HG02973 (cell line): Measurements from ENCODE around the gene MYCBPAP.
"Not testable (repeated sequence)": the region's sequence is repeated elsewhere in the genome, so short reads cannot be mapped to it uniquely, and the experiment has no call there.

Experiments used
- ATAC-seq: cut with Tn5 transposase; IDR thresholded peaks from one replicate; pipeline ENCODE4 v1.9.1; 2021; ENCODE audit warnings: moderate library complexity; ENCODE audit not compliant: unreplicated experiment

MYCBPAP gene

DNA sequence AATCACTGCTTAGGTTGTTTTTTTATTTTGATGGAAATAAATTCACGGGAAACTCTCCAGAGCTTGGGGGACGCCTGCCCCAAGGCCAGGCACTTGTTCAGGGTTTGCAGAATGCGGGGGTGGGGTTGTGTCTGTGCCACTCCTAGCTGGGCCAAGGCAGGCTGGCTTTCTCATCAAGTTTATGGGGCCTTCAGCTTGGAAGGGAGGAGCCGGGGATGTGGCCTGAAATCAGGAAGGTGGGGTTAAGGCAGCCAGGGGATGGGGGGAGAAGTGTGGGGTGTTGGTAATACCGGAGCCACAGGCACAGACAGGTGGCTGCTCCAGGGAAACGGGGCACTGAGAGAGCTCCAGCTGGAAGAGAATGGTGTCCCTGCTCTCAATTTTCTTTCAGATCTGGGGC is 37.8 kb upstream of the MYCBPAP start:
- no peak for ATAC-seq

DNA sequence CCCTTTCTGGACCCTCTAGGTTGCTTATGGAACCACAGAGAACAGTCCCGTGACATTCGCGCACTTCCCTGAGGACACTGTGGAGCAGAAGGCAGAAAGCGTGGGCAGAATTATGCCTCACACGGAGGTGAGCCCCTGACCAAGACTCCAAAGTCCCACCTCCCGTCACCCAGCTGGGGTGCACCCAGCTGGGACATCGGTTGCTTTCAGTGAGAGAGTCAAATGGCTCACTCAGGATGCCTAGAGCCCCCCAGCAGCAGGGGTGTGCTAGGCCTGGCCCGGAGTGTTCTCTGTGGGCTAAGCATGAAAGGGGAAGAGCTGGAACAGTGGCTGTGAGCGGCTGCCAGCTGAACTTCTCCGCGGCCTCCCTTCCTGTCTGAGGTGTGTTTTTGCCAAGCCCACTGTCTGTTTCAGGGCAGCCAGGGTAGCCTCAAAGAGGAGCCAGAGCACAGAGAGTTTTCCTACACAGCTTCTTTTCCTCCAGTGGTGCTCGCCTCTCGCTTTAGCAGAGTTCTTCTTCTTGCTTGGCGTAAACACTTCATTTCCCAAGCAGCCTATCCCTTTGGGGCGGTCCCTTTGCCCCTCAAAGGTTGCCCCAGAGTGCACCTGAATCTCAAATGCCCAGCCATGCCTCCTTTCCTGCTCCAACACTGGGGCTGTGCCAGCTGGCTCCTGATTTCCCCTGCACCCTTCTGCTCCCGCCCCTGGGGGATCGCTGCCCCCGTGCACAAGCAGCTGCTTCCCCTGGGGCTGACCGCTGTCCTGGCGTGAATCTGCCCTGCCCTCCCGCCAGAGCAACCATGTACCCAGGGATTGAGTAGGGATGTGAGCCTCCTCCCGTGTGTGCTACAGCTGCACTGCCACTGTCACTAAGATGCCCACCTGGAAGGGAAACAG is 37.0 kb upstream of the MYCBPAP start:
- ATAC-seq = no peak

DNA sequence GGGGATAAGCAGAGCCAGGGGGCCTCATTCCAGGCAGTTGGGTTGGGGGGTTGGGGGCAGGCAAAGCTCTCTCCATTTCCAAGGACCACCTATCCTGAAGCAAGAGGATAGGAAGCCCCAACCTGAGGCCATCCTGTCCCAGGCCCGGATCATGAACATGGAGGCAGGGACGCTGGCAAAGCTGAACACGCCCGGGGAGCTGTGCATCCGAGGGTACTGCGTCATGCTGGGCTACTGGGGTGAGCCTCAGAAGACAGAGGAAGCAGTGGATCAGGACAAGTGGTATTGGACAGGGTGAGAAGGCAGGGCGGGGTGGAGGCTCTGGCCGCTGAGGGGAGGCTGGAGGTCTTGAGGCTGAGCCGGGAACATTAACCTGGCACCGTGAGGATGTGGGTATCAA is 36.0 kb upstream of the MYCBPAP start:
- no peak for ATAC-seq

DNA sequence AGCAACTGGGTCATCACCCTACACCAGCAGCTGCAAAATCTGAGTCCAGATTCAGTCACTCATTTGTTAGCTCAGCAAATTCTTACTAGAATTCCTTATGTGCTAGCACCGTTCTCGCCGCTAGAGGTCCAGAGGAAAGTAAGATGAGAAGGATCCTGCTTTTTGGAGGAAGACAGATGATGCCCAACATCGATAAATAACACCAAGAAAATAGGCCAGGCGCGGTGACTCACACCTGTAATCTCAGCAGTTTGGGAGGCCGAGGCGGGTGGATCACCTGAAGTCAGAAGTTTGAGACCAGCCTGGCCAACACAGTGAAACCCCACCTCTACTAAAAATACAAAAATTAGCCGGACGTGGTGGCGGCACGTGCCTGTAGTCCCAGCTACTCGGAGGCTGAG is 35.5 kb upstream of the MYCBPAP start:
- ATAC-seq = not testable (repeated sequence)

DNA sequence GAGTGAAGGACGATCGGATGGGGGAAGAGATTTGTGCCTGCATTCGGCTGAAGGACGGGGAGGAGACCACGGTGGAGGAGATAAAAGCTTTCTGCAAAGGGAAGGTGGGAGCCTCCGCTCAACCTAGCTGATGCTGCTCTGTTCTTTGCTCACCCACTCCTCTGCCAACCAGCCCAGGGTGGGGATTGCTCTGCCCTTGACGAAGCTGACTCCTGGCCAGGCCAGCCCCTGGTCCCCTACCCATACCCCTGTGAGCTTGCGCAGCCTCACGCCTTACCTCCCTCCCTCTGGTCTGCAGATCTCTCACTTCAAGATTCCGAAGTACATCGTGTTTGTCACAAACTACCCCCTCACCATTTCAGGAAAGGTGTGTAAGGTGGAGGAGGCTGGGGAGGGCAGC is 34.3 kb upstream of the MYCBPAP start:
- ATAC-seq = no peak

DNA sequence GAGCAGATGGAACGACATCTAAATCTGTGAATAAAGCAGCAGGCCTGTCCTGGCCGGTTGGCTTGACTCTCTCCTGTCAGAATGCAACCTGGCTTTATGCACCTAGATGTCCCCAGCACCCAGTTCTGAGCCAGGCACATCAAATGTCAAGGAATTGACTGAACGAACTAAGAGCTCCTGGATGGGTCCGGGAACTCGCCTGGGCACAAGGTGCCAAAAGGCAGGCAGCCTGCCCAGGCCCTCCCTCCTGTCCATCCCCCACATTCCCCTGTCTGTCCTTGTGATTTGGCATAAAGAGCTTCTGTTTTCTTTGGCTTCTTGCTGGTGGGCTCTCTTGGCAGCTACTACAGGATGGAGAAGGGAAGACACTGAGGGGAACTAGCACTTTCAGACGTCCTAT is 33.7 kb upstream of the MYCBPAP start:
- no peak for ATAC-seq

DNA sequence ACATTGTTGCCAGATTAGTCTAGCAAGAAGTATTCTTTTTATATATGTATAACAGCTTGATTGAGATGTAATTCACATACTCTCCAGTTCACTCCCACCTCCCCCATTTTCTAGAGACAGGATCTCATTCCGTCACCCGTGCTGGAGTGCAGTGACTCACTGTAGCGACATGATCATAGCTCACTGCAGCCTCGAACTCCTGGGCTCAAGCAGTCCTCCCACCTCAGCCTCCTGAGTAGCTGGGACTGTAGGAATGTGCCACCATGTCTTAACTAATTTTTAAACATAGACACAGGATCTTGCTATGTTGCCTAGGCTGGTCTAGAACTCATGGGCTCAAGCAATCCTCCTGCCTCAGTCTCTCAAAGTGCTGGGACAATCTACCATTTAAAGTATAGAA is 32.9 kb upstream of the MYCBPAP start:
- no peak for ATAC-seq

DNA sequence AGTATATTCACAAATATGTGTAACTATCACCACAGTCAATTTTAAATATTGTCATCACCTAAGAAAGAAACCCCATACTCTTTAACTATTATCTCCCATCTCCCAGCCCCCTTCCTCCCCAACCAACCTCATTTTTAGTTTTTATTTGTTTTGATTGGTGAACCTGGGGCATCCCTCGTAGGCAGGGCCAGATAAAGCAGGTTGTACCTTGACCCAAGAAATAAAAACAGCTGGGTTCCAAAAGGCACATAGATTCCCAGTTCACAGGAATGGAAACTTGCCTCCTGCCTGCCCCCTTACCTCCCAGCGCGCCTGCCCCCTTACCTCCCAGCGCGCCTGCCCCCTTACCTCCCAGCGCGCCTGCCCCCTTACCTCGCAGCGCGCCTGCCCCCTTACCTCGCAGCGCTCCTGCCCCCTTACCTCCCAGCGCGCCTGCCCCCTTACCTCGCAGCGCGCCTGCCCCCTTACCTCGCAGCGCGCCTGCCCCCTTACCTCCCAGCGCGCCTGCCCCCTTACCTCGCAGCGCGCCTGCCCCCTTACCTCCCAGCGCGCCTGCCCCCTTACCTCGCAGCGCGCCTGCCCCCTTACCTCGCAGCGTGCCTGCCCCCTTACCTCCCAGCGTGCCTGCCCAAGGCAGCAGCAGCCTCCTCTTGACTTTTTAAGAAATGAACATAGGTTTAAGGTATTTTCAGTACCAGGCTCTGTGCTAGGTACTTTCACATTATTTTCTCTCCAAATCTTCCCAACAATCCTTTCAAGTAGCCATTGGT is 32.3 kb upstream of the MYCBPAP start:
- not testable (repeated sequence) for ATAC-seq

DNA sequence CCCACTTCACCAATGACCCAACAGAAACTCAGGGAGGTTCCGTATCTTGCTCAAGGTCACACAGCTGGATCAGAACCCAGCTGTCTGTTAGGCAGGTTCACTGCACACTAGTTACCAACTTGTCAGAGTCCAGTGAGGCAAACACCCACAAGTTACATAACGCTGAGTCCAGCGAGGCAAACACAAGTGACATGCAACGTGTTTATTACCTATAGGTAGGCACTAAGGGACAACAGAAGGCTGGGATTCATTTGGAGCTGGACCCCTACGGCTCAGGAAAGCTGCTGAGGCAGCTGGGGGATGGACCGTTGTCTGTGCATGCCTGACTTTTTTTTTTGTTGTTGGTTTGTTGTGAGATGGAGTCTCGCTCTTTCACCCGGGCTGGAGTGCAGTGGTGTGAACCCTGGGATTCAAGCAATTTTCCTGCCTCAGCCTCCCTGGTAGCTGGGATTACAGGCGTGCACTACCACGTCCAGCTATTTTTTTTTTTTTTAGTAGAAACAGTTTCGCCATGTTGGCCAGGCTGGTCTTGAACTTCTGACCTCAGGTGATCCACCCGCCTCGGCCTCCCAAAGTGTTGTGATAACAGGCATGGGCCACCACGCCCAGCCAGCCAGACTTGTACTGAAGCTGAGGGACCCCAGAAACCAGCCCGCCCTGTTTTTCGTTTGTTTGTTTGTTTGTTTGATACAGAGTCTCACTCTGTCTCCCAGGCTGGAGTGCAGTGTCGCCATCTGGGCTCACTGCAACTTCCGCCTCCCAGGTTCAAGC is 31.5 kb upstream of the MYCBPAP start:
- ATAC-seq = no peak

DNA sequence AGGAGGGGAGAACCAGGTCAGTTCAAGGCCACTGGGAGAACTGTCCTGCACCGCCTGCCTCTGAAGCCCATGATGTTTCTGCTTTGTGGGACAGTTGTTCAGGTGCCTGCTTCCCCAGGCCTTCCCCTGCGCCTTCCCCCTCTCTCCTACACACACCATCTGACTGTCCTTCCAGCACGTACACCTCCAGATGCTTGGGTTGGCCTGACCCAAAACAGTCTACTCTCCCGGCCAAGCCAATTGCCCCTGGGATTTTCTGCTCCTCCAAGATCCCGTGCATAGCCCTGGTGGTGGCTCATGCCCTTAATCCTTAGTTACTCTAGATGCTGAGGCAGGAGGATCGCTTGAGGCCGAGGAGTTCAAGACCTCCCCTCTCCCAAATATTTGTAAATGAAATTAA is 30.3 kb upstream of the MYCBPAP start:
- no peak for ATAC-seq

DNA sequence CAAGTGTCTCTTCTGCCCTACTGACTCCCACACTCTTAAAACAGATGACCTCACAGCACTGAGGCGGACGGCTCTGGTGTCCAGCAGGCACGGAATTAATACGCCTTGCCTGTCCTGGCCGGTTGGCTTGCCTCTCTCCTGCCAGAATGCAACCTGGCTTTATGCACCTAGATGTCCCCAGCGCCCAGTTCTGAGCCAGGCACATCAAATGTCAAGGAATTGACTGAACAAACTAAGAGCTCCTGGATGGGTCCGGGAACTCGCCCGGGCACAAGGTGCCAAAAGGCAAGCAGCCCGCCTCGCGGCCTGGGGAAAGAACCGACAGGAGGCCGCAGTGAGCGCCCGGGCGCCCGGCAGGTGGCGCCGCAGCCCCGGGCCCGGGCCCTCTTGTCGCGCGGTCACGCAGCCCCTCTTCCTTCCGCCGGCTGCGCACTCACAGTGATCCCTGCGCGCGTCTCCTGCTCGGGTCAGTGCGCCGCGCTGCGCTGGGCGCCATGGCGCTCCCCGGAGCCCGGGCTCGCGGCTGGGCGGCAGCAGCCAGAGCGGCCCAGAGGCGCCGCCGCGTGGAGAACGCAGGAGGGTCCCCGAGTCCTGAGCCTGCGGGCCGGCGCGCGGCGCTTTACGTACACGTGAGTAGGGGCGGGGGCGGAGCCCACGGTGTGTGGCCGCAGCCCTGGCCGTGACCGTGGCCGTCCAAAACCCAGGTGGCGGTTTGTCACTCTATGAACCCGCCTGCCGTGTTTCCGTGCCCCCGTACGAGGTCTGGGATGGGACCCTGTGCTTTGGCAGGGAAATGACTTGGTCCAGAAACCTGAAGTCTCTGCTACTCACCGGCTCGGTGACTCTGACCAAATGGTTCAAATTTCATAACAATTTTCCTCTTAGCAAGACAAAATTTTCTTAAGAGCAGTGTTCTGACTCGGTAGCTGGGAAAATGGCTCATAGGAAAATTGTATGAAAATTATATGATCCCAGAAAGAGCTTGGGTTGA is 29.6 kb upstream of the MYCBPAP start, which contains the start of gene RSAD1:
Gene RSAD1 (plus strand): TSS at position 470 of the 991 bp plus-strand sequence. CDS start 25 bp downstream, at position 495.
- ATAC-seq = peak; percentile 85

DNA sequence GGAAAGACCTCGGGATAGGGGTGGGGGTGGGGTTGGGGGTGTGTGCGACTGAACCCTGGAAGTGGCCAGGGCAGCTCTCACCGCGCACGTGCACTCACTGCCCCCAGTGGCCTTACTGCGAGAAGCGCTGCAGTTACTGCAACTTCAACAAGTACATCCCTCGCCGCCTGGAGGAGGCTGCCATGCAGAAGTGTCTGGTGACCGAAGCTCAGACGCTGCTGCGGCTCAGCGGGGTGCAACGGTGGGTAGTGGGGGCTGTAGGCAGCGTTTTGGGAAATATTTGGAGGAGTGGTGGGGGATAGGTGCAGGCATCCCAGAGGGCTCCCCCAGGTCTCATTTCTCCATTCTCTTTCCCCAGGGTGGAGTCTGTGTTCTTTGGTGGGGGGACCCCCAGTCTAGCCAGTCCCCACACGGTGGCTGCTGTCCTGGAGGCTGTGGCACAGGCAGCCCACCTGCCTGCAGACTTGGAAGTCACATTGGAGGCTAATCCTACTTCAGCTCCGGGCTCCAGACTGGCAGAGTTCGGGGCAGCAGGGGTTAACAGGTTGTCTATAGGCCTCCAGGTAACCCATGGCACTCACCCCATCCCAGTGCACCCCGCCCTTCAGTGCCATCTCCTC is 28.6 kb upstream of the MYCBPAP start:
- ATAC-seq = no peak

DNA sequence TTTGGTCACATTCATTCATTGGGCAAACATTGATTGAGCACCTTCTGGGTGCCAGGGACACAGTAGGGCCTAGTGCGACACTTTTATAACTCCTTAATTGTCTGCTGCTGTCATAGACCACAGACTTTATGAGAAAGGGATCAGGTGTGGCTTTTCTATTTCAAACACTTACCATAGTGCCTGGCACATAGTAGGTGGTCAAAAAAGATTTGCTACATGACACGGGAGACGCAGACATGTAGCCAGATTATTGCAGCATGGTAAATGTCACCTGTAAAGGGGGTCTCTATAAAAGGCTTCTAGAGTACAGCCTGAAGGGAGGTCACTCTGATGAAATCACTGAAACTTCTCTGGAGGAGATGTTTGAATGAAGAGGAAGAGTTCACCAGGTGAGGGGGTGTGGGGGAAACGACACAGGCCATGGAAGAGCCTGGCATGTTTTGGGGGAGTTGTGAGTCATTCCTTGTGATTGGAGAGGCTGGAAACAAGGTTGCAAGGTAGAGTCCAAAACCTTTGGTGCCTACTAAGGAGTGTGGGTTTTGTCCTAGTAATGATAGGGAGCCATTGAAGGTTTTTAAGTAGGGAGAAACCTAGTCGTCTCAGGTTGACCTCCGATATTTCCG is 28.0 kb upstream of the MYCBPAP start:
- ATAC-seq = no peak

DNA sequence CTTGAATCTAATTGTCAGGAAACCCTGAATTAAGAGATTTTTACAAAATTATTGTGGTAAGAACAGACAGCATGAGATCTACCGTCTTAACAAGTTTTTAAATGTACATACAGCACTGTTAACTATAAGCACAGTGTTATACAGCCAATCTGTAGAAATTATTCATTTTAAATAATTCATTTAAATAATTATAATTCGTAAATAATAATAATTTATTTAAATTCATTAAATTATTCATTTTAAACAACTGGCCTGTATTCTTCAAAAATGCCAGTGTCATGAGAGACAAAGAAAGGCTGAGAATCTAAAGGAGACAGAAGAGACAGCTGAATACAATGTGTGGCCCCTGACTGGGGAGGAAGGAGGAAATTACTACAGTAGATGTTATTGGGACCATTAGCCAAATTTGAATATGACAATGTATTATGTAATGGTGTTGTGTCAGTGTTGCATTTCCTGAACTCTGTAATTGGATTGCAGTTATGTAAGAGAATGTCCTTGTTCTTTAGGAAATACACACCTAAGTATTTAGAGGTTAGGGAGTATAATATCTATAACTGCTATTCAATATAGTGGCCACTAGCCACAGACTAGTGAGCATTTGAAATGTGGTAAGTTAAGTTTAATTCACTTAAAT is 27.3 kb upstream of the MYCBPAP start:
- ATAC-seq = no peak

DNA sequence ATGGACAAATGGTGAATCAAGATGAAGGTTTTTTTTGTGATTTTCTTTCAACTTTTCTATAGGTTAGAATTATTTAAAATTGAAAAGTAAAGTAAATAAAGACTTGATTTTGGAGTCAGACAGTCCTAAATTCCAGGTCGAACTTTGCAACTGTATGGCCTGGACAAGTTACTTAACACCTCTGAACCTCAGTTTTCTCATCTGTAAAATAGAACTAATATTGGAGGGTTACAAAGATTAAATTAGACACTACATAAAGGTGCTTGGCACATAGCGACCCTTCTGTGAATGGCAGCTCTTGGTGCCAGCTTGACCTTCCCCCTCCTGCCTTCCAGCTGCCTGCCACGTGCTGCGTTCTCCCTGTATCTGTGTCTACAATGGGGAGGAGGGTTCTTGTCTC is 26.6 kb upstream of the MYCBPAP start:
- no peak for ATAC-seq

DNA sequence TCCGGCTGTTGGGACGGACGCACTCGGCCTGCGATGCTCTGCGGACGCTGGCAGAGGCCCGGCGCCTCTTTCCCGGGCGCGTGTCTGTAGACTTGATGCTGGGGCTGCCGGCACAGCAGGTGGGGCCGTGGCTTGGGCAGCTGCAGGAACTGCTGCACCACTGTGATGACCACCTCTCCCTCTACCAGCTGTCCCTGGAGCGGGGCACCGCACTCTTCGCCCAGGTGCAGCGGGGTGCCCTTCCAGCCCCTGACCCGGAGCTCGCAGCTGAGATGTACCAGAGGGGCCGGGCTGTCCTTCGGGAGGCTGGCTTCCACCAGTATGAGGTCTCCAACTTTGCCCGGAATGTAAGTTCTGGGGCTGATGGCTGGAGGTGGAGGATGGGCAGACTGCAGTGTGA is 26.1 kb upstream of the MYCBPAP start:
- no peak for ATAC-seq

DNA sequence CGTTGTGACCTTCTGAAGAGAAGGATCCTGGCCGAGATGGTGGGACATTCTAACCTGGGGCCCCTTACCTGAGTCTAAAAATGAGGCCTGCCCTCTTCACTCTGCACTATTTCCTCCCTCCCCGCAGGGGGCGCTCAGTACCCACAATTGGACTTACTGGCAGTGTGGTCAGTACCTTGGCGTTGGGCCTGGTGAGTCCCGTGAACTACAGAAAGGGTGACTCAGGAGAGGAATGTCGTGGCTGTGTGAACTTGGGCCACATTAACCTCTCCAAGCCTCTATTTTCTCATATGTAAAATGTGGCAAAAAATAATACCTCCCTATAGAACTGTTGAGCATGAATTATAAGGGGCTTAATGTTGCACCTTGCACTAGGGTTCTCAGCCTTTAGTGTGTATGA is 25.7 kb upstream of the MYCBPAP start:
- peak; percentile 35 for ATAC-seq

DNA sequence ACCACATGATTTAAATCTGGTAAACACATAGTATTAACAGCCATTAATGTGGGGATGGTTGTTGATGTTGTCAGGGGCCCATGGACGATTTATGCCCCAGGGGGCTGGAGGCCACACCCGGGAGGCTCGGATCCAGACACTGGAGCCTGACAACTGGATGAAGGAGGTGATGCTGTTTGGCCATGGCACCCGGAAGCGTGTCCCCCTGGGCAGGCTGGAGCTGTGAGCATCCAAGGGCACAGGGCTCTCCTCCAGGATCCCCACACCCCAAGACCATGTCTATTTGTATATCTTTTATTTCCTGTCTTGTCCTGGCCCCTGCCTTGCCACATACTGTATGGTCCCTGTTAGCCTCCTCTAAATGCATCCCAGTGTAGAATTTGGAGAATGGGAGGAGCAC is 25.0 kb upstream of the MYCBPAP start:
- no peak for ATAC-seq
